Stomach (tissue), 4 donors: ENCODE measurements around the gene STARD7.

Source experiments
- CTCF ChIP-seq, 7 experiments: fragments of 450-650 bp in 4 of 7; fragments of 200-600 bp in 3 of 7; sonication (generic) in 3 of 7; IDR thresholded peaks; one replicate each; pipeline ENCODE4 v1.5.1; 2016 to 2019; ENCODE audit warnings: antibody characterized with exemption in 7 of 7, control low read depth in 2 of 7, mild to moderate bottlenecking in 1 of 7
- POLR2A ChIP-seq, 4 donors: fragments of 450-650 bp; IDR thresholded peaks; one replicate each; pipeline ENCODE4 v1.6.1; 2016; ENCODE audit warnings: antibody characterized with exemption in 4 of 4, control low read depth in 2 of 4, mild to moderate bottlenecking in 1 of 4, moderate library complexity in 1 of 4
- POLR2AphosphoS5 ChIP-seq, 3 donors: sonication (generic); formaldehyde crosslinking; IDR thresholded peaks; one replicate each; pipeline ENCODE4 v1.6.1; 2016; ENCODE audit warnings: antibody characterized with exemption in 3 of 3

DNA sequence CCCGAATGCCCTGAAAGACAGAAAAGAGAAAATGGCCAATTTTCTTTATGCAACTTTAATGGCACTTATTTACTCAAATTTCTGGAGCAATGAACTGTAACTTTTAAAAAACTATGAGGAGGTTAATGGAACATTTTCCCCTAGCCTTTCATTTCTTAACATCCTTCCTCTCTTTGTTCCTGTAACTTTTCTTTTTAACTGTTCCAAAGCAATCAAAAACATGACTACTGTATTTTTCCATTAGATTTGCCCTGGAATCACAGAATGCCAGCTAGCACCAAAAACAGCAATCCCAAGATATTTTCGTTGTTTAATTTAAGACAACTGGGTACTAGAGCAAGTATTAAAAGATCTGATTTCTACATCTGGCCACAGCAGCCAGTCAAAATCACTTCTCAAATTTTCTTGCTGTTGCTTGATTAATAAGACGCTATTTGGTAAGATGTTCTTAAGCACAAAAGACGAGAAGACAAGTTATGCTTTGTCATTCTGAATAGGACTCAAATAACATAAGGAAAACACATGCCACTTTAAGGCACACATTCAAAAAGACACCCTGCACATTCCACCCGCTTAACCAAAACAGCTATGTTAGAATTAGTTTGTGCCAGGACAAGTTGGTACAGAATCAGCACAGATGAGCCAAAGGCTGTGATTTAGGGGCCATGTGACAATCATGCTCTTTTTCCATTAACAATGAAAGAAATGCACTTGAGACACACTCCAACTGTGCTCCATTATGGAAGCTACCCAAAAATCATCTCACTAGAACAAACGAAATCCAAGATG, 3.6 kb downstream of the STARD7 start:
- no peak for TF ChIP-seq CTCF (IDR thresholded peaks at IDR 0.05)
- no peak for TF ChIP-seq POLR2AphosphoS5 (IDR thresholded peaks at IDR 0.05)
- TF ChIP-seq POLR2A (IDR thresholded peaks at IDR 0.05): no peak
